Ishikawa (cell line): ENCODE results near the gene BABAM2.

Source experiments
- CEBPB ChIP-seq: IDR thresholded peaks from 2 replicates; pipeline ENCODE4 v1.6.1; 2012
- EP300 ChIP-seq: IDR thresholded peaks from 2 replicates; pipeline ENCODE4 v1.6.1; 2012; ENCODE audit warnings: borderline replicate concordance
- FOXM1 ChIP-seq: IDR thresholded peaks from 2 replicates; pipeline ENCODE4 v1.6.1; 2012; ENCODE audit warnings: low read depth, borderline replicate concordance
- NFIC ChIP-seq: IDR thresholded peaks from 2 replicates; pipeline ENCODE4 v1.6.1; 2012
- RAD21 ChIP-seq: IDR thresholded peaks from 2 replicates; pipeline ENCODE4 v1.6.1; 2012; ENCODE audit warnings: low read depth
- TCF12 ChIP-seq: IDR thresholded peaks from 2 replicates; pipeline ENCODE4 v1.6.1; 2012; ENCODE audit warnings: low read depth
- YY1 ChIP-seq: IDR thresholded peaks from 2 replicates; pipeline ENCODE4 v1.6.1; 2012; ENCODE audit warnings: low read depth
- ZBTB7A ChIP-seq: IDR thresholded peaks from 2 replicates; pipeline ENCODE4 v1.6.1; 2012; ENCODE audit warnings: low read depth
- TF ChIP-seq, protein P1 (sequence below): IDR thresholded peaks from 2 replicates; pipeline ENCODE4 v1.6.1; 2012
- TF ChIP-seq, protein P2 (sequence below): IDR thresholded peaks from 2 replicates; pipeline ENCODE4 v1.6.1; 2012; ENCODE audit warnings: low read depth, mild to moderate bottlenecking

DNA sequence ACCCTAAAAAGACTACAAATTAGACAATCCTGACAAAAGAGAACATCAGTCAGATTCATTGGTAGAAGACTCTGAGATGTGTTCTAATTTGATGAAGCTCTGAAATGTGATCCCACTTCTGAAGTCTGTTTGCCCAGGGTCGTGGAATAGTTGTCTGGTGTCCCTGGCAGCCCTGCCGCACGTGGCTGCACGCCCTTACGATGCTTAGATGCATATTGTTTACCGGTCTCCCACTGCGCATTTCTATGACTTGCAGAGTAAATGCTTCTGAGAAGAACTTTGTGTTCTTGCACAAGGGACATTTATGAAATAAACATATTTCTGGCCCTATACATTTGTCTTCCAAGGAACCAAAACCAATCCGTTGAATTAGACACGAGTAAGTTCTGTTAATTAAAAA, 243.2 kb downstream of the BABAM2 start:
- TF ChIP-seq EP300 (no peak), NFIC (no peak), CEBPB (no peak), RAD21 (no peak), ZBTB7A (no peak), YY1 (no peak), FOXM1 (no peak), TCF12 (no peak)
- TF ChIP-seq, protein P1, sequence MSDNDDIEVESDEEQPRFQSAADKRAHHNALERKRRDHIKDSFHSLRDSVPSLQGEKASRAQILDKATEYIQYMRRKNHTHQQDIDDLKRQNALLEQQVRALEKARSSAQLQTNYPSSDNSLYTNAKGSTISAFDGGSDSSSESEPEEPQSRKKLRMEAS = no peak
- TF ChIP-seq, protein P2, sequence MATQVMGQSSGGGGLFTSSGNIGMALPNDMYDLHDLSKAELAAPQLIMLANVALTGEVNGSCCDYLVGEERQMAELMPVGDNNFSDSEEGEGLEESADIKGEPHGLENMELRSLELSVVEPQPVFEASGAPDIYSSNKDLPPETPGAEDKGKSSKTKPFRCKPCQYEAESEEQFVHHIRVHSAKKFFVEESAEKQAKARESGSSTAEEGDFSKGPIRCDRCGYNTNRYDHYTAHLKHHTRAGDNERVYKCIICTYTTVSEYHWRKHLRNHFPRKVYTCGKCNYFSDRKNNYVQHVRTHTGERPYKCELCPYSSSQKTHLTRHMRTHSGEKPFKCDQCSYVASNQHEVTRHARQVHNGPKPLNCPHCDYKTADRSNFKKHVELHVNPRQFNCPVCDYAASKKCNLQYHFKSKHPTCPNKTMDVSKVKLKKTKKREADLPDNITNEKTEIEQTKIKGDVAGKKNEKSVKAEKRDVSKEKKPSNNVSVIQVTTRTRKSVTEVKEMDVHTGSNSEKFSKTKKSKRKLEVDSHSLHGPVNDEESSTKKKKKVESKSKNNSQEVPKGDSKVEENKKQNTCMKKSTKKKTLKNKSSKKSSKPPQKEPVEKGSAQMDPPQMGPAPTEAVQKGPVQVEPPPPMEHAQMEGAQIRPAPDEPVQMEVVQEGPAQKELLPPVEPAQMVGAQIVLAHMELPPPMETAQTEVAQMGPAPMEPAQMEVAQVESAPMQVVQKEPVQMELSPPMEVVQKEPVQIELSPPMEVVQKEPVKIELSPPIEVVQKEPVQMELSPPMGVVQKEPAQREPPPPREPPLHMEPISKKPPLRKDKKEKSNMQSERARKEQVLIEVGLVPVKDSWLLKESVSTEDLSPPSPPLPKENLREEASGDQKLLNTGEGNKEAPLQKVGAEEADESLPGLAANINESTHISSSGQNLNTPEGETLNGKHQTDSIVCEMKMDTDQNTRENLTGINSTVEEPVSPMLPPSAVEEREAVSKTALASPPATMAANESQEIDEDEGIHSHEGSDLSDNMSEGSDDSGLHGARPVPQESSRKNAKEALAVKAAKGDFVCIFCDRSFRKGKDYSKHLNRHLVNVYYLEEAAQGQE = no peak
